SU-DHL-6 (cell line): ENCODE results near the gene DST.

ENCODE experiments used
- CTCF ChIP-seq: fragments of 200-600 bp; sonication (generic); IDR thresholded peaks from one replicate; pipeline ENCODE4 v1.5.1; 2017; ENCODE audit warnings: antibody characterized with exemption, mild to moderate bottlenecking, low read length, moderate library complexity; ENCODE audit not compliant: insufficient read depth, poor library complexity, severe bottlenecking
- EZH2phosphoT487 ChIP-seq: fragments of 200-600 bp; sonication (generic), shearing (Covaris generic); conservative IDR thresholded peaks from 2 replicates; pipeline ENCODE4 v1.6.1; 2018; ENCODE audit warnings: mild to moderate bottlenecking, antibody characterized with exemption, low read length, moderate library complexity, mixed read lengths

- TF ChIP-seq CTCF, result no peak
- TF ChIP-seq EZH2phosphoT487, result no peak
These were observed 158.8 kb downstream of the DST start for GRCh38 chr6:56483929-56484328.
